Ascending aorta (tissue), 2 donors: ENCODE measurements around the gene ASXL1. TPM values are rescaled to one million over a fixed set of nuclear protein-coding genes. Genes with fewer than 3 reads are reported as not detected.
A peak's percentile ranks its signal among the peaks of the same experiment; 100 is the strongest.

ENCODE experiments used
- DNase-seq, 2 donors: peaks; one replicate each; pipeline ENCODE4 v3.0.0-alpha.2; 2019; ENCODE audit warnings: low spot score in 2 of 2
- H3K27ac ChIP-seq, 2 donors: fragments of 200-600 bp; sonication (generic); one replicate each; pipeline ENCODE4 v1.5.1; 2016 to 2017; ENCODE audit warnings: mild to moderate bottlenecking in 1 of 2
- H3K27me3 ChIP-seq: fragments of 200-600 bp; sonication (generic); one replicate; pipeline ENCODE4 v1.5.1; 2017
- H3K36me3 ChIP-seq, 2 donors: fragments of 200-600 bp; sonication (generic); one replicate each; pipeline ENCODE4 v1.5.1; 2016
- H3K4me1 ChIP-seq, 2 donors: fragments of 200-600 bp; sonication (generic); one replicate each; pipeline ENCODE4 v1.5.1; 2016 to 2017; ENCODE audit warnings: mild to moderate bottlenecking in 1 of 2
- H3K4me3 ChIP-seq, 2 donors: fragments of 200-600 bp; sonication (generic); one replicate each; pipeline ENCODE4 v1.5.1; 2016 to 2017; ENCODE audit warnings: mild to moderate bottlenecking in 1 of 2
- H3K9me3 ChIP-seq, 2 donors: fragments of 200-600 bp; sonication (generic); one replicate each; pipeline ENCODE4 v1.5.1; 2016
- intact Hi-C: fragments of 100-400 bp; cut with DNase I; formaldehyde crosslinking; loops from one replicate; pipeline ENCODE4 v1.15.1; 2023
- total RNA-seq: library from RNA; depleted of rRNA; stranded (reverse); fragments of >200 nt; gene quantifications from one replicate; pipeline ENCODE4 v1.1.0, GENCODE V29; 2016
- TF ChIP-seq, protein P1 (sequence below), 3 experiments: fragments of 200-600 bp in 2 of 3; fragments of 450-650 bp in 1 of 3; sonication (generic) in 2 of 3; IDR thresholded peaks; one replicate each; pipeline ENCODE4 v1.5.1; 2016 to 2019; ENCODE audit warnings: antibody characterized with exemption in 3 of 3, mild to moderate bottlenecking in 1 of 3, moderate library complexity in 1 of 3

Gene ASXL1
- total RNA-seq, 1 donor from 2014 or later = 37.4 TPM

GRCh38 chr20:32433311-32434021 lies 75.3 kb downstream of the ASXL1 start:
- intact Hi-C loops = no loop called here
- Histone ChIP-seq H3K27me3 (no peaks in the 10 kb centered on the region), H3K4me1 (no peaks in the 10 kb centered on the region), H3K27ac (peak overlapping the region; percentile 10 to 14), H3K36me3 (peaks cover 89 to 96% of the 10 kb centered on the region in 2 donors), H3K9me3 (no peaks in the 10 kb centered on the region), H3K4me3 (no peak overlapping the region)
- DNase-seq = no peak
- TF ChIP-seq, protein P1, sequence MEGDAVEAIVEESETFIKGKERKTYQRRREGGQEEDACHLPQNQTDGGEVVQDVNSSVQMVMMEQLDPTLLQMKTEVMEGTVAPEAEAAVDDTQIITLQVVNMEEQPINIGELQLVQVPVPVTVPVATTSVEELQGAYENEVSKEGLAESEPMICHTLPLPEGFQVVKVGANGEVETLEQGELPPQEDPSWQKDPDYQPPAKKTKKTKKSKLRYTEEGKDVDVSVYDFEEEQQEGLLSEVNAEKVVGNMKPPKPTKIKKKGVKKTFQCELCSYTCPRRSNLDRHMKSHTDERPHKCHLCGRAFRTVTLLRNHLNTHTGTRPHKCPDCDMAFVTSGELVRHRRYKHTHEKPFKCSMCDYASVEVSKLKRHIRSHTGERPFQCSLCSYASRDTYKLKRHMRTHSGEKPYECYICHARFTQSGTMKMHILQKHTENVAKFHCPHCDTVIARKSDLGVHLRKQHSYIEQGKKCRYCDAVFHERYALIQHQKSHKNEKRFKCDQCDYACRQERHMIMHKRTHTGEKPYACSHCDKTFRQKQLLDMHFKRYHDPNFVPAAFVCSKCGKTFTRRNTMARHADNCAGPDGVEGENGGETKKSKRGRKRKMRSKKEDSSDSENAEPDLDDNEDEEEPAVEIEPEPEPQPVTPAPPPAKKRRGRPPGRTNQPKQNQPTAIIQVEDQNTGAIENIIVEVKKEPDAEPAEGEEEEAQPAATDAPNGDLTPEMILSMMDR (IDR thresholded peaks at IDR 0.05) = no peak

DNA sequence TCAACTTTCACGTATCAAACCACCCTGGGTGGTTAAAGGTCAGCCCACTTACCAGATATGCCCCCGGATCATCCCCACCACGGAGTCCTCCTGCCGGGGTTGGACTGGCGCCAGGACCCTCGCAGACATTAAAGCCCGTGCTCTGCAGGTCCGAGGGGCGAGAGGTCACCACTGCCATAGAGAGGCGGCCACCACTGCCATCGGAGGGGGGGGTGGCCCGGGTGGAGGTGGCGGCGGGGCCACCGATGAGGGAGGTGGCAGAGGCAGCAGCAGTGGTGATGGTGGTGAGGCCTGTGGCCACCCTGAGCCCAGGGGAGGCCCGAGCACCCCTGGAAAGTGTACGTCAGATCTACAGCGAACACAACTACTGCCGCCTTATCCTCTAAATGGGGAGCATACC lies 76.3 kb downstream of the ASXL1 start:
- H3K36me3 ChIP-seq = peaks cover 82 to 96% of the 10 kb centered on the region in 2 donors
- TF ChIP-seq, protein P1 (IDR thresholded peaks at IDR 0.05) = no peak
- no peaks in the 10 kb centered on the region for H3K4me1 ChIP-seq
- peak overlapping the region in 1 of 2 donors; percentile 49 for H3K27ac ChIP-seq
- H3K27me3 ChIP-seq = no peaks in the 10 kb centered on the region
- no peak overlapping the region for H3K4me3 ChIP-seq
- intact Hi-C loops = no loop called here
- no peaks in the 10 kb centered on the region for H3K9me3 ChIP-seq
- DNase-seq = no peak

DNA sequence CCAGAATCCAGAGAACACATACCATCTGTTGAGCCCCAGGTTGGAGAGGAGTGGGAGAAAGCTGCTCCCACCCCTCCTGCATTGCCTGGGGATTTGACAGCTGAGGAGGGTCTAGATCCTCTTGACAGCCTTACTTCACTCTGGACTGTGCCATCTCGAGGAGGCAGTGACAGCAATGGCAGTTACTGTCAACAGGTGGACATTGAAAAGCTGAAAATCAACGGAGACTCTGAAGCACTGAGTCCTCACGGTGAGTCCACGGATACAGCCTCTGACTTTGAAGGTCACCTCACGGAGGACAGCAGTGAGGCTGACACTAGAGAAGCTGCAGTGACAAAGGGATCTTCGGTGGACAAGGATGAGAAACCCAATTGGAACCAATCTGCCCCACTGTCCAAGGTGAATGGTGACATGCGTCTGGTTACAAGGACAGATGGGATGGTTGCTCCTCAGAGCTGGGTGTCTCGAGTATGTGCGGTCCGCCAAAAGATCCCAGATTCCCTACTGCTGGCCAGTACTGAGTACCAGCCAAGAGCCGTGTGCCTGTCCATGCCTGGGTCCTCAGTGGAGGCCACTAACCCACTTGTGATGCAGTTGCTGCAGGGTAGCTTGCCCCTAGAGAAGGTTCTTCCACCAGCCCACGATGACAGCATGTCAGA lies 77.4 kb downstream of the ASXL1 start:
- TF ChIP-seq, protein P1 (IDR thresholded peaks at IDR 0.05) = no peak

GRCh38 chr20:32436142-32436861 lies 78.2 kb downstream of the ASXL1 start:
- Histone ChIP-seq H3K4me3 (no peak overlapping the region), H3K27me3 (no peaks in the 10 kb centered on the region), H3K27ac (no peak overlapping the region), H3K9me3 (no peaks in the 10 kb centered on the region), H3K36me3 (peaks cover 69 to 78% of the 10 kb centered on the region in 2 donors), H3K4me1 (no peaks in the 10 kb centered on the region)
- no peak for DNase-seq
- TF ChIP-seq, protein P1 (IDR thresholded peaks at IDR 0.05) = no peak
- intact Hi-C loops = no loop called here

More for the DNA sequence above, 77.4 kb downstream of the ASXL1 start:
- H3K9me3 ChIP-seq = no peaks in the 10 kb centered on the region
- no peak overlapping the region for H3K27ac ChIP-seq
- H3K4me3 ChIP-seq = no peak overlapping the region
- intact Hi-C loops = no loop called here
- peaks cover 73 to 85% of the 10 kb centered on the region in 2 donors for H3K36me3 ChIP-seq
- no peaks in the 10 kb centered on the region for H3K27me3 ChIP-seq
- DNase-seq = no peak
- H3K4me1 ChIP-seq = no peaks in the 10 kb centered on the region

- DNase-seq = no peak
- TF ChIP-seq, protein P1 (IDR thresholded peaks at IDR 0.05) = no peak
- intact Hi-C loops = no loop called here
- no peaks in the 10 kb centered on the region for H3K4me1 ChIP-seq
- peaks cover 63 to 71% of the 10 kb centered on the region in 2 donors for H3K36me3 ChIP-seq
- H3K27ac ChIP-seq = no peak overlapping the region
- no peaks in the 10 kb centered on the region for H3K9me3 ChIP-seq
- no peak overlapping the region for H3K4me3 ChIP-seq
- H3K27me3 ChIP-seq = no peaks in the 10 kb centered on the region
Measured at GRCh38 chr20:32436968-32437367, 78.8 kb downstream of the ASXL1 start.
